ENCODE measurements around the gene EMC10. TPM values are rescaled to one million over a fixed set of nuclear protein-coding genes. Genes with fewer than 3 reads are reported as not detected.

EMC10 gene
- polyA plus RNA-seq, 1 experiment: 45.4 TPM

DNA sequence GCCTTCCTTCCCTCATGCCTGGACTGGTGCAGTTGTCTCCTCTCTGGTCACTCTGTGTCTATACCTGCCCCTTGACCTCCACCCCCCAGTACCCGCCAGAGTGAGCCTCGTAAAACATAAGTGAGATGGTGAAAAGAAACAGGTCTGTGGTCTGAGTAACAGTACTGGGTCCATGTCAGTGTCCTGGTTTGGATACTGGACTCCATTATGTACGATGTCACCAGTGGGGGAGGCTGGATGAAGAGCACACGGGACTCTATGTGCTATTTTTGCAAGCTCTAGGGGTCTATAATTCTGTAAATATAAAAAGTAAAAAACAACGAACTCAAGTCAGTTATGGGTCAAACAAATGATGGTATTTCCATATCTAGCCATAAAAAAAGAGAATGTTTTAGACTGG is 29.3 kb upstream of the EMC10 start:
- Histone ChIP-seq H3K9me3 (ENCODE audit: control insufficient read depth, insufficient read depth, low read length) (no peaks in the 10 kb centered on the region; the same call in 1 of the 2 replicates), H3K27ac (ENCODE audit: low read depth, low read length) (no peak overlapping the region), H3K4me3 (ENCODE audit: low read depth, low read length) (no peak overlapping the region), H3K27me3 (ENCODE audit: control insufficient read depth, insufficient read depth, low read length) (peaks cover 5% of the 10 kb centered on the region)
- ChIA-PET CTCF (no interaction called here), POLR2A (no interaction called here)
- TF ChIP-seq, protein P1, sequence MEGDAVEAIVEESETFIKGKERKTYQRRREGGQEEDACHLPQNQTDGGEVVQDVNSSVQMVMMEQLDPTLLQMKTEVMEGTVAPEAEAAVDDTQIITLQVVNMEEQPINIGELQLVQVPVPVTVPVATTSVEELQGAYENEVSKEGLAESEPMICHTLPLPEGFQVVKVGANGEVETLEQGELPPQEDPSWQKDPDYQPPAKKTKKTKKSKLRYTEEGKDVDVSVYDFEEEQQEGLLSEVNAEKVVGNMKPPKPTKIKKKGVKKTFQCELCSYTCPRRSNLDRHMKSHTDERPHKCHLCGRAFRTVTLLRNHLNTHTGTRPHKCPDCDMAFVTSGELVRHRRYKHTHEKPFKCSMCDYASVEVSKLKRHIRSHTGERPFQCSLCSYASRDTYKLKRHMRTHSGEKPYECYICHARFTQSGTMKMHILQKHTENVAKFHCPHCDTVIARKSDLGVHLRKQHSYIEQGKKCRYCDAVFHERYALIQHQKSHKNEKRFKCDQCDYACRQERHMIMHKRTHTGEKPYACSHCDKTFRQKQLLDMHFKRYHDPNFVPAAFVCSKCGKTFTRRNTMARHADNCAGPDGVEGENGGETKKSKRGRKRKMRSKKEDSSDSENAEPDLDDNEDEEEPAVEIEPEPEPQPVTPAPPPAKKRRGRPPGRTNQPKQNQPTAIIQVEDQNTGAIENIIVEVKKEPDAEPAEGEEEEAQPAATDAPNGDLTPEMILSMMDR (IDR thresholded peaks at IDR 0.05; ENCODE audit: low read depth, low read length): no peak
- no peak for DNase-seq (ENCODE audit: low read depth, low spot score)

DNA sequence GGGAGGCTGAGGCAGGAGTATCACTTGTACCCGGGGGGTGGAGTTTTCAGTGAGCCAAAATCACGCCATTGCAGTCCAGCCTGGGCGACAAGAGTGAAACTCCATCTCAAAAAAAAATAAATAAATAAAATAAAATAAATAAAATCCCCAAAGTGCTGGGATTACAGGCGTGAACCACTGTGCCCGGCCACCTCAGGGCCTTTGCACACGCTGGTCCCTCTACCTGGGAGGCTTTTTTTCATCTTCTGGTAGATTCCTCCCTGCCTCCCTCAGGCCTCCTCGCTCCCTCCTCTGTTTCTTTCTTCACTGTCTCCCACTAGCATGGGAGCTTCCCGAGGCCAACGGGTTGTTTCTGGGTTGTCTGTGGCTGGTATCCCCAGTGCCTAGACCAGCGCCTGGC is 28.6 kb upstream of the EMC10 start:
- Histone ChIP-seq H3K9me3 (ENCODE audit: control insufficient read depth, insufficient read depth, low read length) (no peaks in the 10 kb centered on the region; the same call in 1 of the 2 replicates), H3K27me3 (ENCODE audit: control insufficient read depth, insufficient read depth, low read length) (peaks cover 5% of the 10 kb centered on the region), H3K4me3 (ENCODE audit: low read depth, low read length) (no peak overlapping the region), H3K27ac (ENCODE audit: low read depth, low read length) (no peak overlapping the region)
- no peak for DNase-seq (ENCODE audit: low read depth, low spot score)
- POLR2A ChIA-PET: no interaction called here
- CTCF ChIA-PET: no interaction called here
- TF ChIP-seq, protein P1 (IDR thresholded peaks at IDR 0.05; ENCODE audit: low read depth, low read length): no peak

DNA sequence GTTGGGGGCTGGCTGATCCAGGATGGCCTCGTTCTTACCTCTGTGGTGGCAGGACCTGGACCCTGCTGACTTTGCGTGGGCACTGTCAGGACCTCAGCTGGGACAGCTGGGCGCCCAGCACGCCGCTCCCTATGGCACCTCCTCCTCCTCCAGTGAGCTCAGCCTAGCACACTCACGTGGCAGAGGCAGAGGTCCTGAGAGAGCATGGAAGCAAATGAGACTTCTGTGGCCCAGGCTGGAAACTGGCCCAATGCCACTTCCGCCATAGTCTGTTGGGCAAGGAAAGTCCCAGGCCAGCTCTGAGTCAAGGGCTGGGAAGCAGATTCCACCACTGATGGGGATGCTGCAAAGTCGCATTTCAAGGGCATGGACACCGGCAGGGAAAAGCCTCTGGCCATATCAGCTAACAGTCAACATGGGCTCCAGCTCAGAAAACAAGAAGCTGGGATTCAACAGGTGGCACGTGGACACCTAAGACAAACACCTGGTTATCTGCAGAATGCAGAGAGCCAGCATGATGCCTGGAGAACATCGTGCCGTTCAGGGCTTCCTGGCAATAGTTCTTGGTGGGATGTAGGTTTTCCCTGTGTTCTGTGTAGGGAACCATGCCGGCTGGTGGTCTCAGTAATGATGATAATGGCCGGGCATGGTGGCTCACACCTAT is 26.9 kb upstream of the EMC10 start:
- DNase-seq (ENCODE audit: low read depth, low spot score): no peak
- TF ChIP-seq, protein P1 (IDR thresholded peaks at IDR 0.05; ENCODE audit: low read depth, low read length): no peak
- H3K27me3 ChIP-seq (ENCODE audit: control insufficient read depth, insufficient read depth, low read length): peaks cover 5% of the 10 kb centered on the region
- CTCF ChIA-PET: interaction anchor here (1.7 kb wide), 1 partner anchor 13 kb away, joined by 6 read pairs; no protein-coding TSS in a partner anchor
- POLR2A ChIA-PET: no interaction called here
- H3K4me3 ChIP-seq (ENCODE audit: low read depth, low read length): no peak overlapping the region
- H3K9me3 ChIP-seq (ENCODE audit: control insufficient read depth, insufficient read depth, low read length): no peaks in the 10 kb centered on the region; the same call in 1 of the 2 replicates
- H3K27ac ChIP-seq (ENCODE audit: low read depth, low read length): no peak overlapping the region

DNA sequence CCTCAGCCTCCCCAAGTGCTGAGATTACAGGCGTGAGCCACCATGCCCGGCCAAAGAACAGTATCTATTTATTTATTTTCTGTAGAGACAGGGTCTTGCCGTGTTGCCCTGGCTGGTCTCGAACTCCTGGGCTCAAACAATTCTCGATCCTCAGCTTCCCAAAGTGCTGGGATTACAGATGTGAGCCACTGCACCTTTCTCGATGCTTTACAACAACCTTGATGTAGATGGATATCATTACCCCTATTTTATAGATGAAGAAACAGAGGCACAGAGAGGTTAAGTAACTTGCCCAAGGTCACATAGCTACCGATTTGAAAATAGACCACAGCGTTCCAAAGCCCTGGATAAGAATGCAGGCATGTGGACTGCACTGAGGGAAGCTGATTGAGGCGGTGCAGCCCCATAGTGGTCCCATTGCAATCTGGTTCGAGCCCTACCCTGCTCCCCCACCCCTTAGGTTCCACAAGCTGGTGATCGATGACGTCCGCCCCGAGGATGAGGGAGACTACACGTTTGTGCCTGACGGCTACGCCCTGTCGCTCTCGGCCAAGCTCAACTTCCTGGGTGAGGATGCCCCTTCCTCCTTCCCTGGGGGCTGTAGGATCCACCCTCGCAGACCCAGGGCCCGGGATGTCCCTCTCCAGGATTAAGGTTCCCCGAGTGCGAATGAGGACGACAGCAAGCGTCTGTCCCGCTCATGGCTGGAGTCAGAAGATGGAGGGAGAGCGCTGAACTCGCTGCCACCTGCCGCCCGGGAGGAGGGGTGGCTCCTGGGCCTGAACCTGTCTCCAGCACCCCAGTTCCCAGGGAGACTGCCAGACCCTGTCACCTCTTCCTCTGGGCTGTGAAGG is 25.7 kb upstream of the EMC10 start:
- ChIA-PET POLR2A (no interaction called here), CTCF (interaction anchor here (1.7 kb wide), 1 partner anchor 12 kb away, joined by 6 read pairs; no protein-coding TSS in a partner anchor)
- no peaks in the 10 kb centered on the region; the same call in 1 of the 2 replicates for H3K9me3 ChIP-seq (ENCODE audit: control insufficient read depth, insufficient read depth, low read length)
- TF ChIP-seq, protein P1 (IDR thresholded peaks at IDR 0.05; ENCODE audit: low read depth, low read length): no peak
- no peak for DNase-seq (ENCODE audit: low read depth, low spot score)
- H3K27me3 ChIP-seq (ENCODE audit: control insufficient read depth, insufficient read depth, low read length): peaks cover 5% of the 10 kb centered on the region
- no peak overlapping the region for H3K4me3 ChIP-seq (ENCODE audit: low read depth, low read length)
- H3K27ac ChIP-seq (ENCODE audit: low read depth, low read length): no peak overlapping the region

DNA sequence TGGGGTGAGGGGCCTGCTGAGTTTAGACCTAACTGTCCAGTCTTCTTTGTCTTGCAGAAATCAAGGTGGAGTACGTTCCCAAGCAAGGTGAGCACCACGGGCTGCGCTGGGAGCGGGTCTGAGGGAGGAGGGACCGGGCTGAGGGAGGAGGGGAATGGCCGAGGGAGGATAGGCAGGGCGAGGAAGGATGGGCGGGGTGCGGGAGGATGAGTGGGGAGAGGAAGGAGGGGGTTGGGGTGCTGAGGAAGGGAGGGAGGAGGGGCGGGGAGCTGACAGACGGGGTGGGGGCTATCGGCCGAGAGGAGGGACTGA is 25.1 kb upstream of the EMC10 start:
- H3K27me3 ChIP-seq (ENCODE audit: control insufficient read depth, insufficient read depth, low read length): peaks cover 5% of the 10 kb centered on the region

More for the DNA sequence above, 25.1 kb upstream of the EMC10 start:
- POLR2A ChIA-PET: no interaction called here
- no peak for DNase-seq (ENCODE audit: low read depth, low spot score)
- TF ChIP-seq, protein P1 (IDR thresholded peaks at IDR 0.05; ENCODE audit: low read depth, low read length): no peak
- Histone ChIP-seq H3K4me3 (ENCODE audit: low read depth, low read length) (no peak overlapping the region), H3K27ac (ENCODE audit: low read depth, low read length) (no peak overlapping the region), H3K9me3 (ENCODE audit: control insufficient read depth, insufficient read depth, low read length) (no peaks in the 10 kb centered on the region; the same call in 1 of the 2 replicates)
- CTCF ChIA-PET: interaction anchor here (1.7 kb wide), 1 partner anchor 11 kb away, joined by 6 read pairs; no protein-coding TSS in a partner anchor
